ENCODE results near the gene PDCD1.

Gene PDCD1

GRCh38 chr2:241850544-241851324, 8.0 kb downstream of the PDCD1 start:
- Histone ChIP-seq H3K4me2 (ENCODE audit: low read length) (no peak overlapping the region), H2BK12ac (ENCODE audit: low read length) (no peak overlapping the region), H2AFZ (ENCODE audit: insufficient read depth, low read length, poor library complexity) (no peak overlapping the region), H4K91ac (ENCODE audit: low read depth, low read length) (no peak overlapping the region), H2BK120ac (ENCODE audit: insufficient read depth, low read length, poor library complexity) (no peak overlapping the region), H3K79me1 (ENCODE audit: low read length) (no peaks in the 10 kb centered on the region), H3K4me3 (ENCODE audit: low read depth, low read length) (no peak overlapping the region), H3K23ac (ENCODE audit: low read length) (no peak overlapping the region), H3K79me2 (ENCODE audit: control insufficient read depth, insufficient read depth, low read length, poor library complexity) (no peaks in the 10 kb centered on the region), H4K12ac (ENCODE audit: low read depth, low read length) (no peak overlapping the region), H3K27ac (ENCODE audit: low read depth, low read length) (no peak overlapping the region), H2BK5ac (ENCODE audit: low read depth, low read length, poor library complexity) (no peak overlapping the region), H4K8ac (ENCODE audit: low read depth, low read length) (no peak overlapping the region), H3K27me3 (ENCODE audit: insufficient read depth, low read length) (peaks cover 5% of the 10 kb centered on the region), H3K4ac (ENCODE audit: low read depth, low read length) (no peak overlapping the region), H3K18ac (ENCODE audit: low read length) (no peak overlapping the region), H3K9me3 (ENCODE audit: insufficient read depth, low read depth, low read length) (peaks cover 3% of the 10 kb centered on the region), H2AK5ac (ENCODE audit: low read length) (no peak overlapping the region), H3K14ac (ENCODE audit: low read length) (no peak overlapping the region), H3K4me1 (ENCODE audit: control insufficient read depth in 1 of 2, insufficient read depth in 2 of 2, low read length in 2 of 2) (no peaks in the 10 kb centered on the region), H3K36me3 (ENCODE audit: control insufficient read depth in 1 of 2, insufficient read depth in 2 of 2, low read length in 2 of 2) (no peaks in the 10 kb centered on the region), H3K9ac (ENCODE audit: low read length) (no peak overlapping the region)
- no peak for DNase-seq
- no CpG with 5 or more reads among the region's 27 CpGs for WGBS (ENCODE audit: extremely low coverage, insufficient coverage, insufficient read length)

DNA sequence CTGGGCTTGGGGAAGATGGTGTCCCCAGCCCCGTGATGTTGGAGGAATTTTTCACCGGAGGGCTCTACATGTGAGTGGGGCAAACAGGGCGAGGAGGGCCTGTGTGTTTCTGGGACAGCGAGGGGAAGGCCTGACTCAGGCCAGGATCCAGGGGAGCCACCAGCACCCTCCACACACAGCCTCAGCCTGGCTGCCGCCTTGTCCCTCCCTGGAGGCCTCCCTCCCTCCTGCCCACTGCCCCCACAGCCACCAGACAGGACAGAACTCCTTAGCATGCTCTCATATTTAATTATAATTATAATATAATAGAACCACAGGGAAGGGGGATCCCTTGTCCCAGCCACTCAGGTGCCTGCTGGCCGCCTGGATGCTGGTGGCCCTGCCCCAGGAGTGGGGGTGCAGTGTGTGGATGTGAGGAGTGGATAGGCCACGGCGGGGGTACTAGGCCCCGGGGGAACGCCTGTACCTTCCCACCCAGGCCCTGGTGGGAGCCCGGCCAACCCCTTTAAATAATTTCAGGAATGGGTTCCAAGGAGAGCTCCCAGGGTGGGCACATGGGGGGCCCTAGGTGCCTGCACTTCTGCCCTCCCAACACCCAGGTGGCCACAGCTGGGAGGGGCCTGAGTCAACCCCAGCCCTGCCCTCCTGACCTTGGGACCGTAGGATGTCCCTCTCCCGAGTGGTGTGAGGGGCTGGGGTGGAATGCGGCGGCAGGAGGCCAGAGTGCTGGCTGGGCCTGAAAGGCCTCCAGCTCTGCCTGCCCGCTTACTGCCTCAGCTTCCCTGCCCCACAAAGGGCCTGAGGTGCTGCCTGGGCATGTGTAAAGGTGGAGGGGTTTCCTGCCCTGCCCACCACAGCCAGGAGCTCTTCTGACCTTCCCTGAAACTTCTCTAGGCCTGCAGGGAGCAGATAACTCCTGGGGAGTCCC, 8.8 kb downstream of the PDCD1 start:
- Histone ChIP-seq H3K79me1 (ENCODE audit: low read length) (no peaks in the 10 kb centered on the region), H3K27me3 (ENCODE audit: insufficient read depth, low read length) (peaks cover 10% of the 10 kb centered on the region), H3K36me3 (ENCODE audit: control insufficient read depth in 1 of 2, insufficient read depth in 2 of 2, low read length in 2 of 2) (no peaks in the 10 kb centered on the region), H3K4me3 (ENCODE audit: low read depth, low read length) (no peak overlapping the region), H2BK5ac (ENCODE audit: low read depth, low read length, poor library complexity) (no peak overlapping the region), H3K79me2 (ENCODE audit: control insufficient read depth, insufficient read depth, low read length, poor library complexity) (no peaks in the 10 kb centered on the region), H3K9ac (ENCODE audit: low read length) (no peak overlapping the region), H3K9me3 (ENCODE audit: insufficient read depth, low read depth, low read length) (peaks cover 3% of the 10 kb centered on the region), H2AFZ (ENCODE audit: insufficient read depth, low read length, poor library complexity) (no peak overlapping the region), H3K14ac (ENCODE audit: low read length) (no peak overlapping the region), H3K4me2 (ENCODE audit: low read length) (no peak overlapping the region), H3K23ac (ENCODE audit: low read length) (no peak overlapping the region), H4K91ac (ENCODE audit: low read depth, low read length) (no peak overlapping the region), H3K4me1 (ENCODE audit: control insufficient read depth in 1 of 2, insufficient read depth in 2 of 2, low read length in 2 of 2) (no peaks in the 10 kb centered on the region), H4K8ac (ENCODE audit: low read depth, low read length) (no peak overlapping the region), H2BK120ac (ENCODE audit: insufficient read depth, low read length, poor library complexity) (no peak overlapping the region), H3K18ac (ENCODE audit: low read length) (no peak overlapping the region), H3K27ac (ENCODE audit: low read depth, low read length) (no peak overlapping the region), H2BK12ac (ENCODE audit: low read length) (no peak overlapping the region), H3K4ac (ENCODE audit: low read depth, low read length) (no peak overlapping the region), H4K12ac (ENCODE audit: low read depth, low read length) (no peak overlapping the region), H2AK5ac (ENCODE audit: low read length) (no peak overlapping the region)
- WGBS (ENCODE audit: extremely low coverage, insufficient coverage, insufficient read length): no CpG with 5 or more reads among the region's 16 CpGs
- no peak for DNase-seq

DNA sequence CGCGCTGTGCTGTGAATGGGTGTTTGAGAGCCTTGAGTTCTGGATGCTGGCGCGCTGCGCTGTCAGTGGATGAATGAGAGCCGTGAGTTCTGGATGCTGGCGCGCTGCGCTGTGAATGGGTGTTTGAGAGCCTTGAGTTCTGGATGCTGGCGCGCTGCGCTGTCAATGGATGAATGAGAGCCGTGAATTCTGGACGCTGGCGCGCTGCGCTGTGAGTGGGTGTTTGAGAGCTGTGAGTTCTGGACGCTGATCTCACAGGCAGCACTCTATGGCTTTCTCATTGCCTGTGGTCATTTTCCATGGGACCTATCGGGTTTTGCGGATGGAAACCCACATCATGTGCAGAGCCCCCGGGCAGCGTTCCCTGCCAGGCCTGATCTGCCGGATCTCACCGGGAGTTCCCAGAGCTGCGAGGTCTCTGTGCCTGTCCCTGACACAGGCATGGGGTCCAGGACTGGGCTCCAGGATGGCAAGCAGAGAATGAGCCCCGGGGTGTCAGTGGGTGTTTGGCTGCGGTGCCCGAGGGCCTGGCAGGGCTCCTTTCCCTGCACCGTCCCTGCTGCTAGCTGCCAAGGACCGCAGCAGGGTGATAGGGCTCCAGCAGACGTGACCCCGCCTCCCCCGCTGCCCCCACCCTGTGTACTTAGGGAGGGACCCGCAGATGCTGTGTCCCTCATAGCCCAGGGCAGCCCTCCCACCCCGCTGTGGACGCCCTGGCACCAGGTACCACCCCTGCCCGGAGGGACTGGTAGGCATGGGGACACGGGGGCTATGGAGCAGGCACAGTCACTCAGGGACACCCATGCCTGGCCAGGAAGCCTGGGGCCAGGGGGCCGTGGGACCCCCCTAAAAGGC, 9.7 kb downstream of the PDCD1 start:
- DNase-seq: peak in 1 of 2 donors; percentile 19
- no peak overlapping the region for H4K8ac ChIP-seq (ENCODE audit: low read depth, low read length)
- no peak overlapping the region for H3K9ac ChIP-seq (ENCODE audit: low read length)
- H3K36me3 ChIP-seq (ENCODE audit: control insufficient read depth in 1 of 2, insufficient read depth in 2 of 2, low read length in 2 of 2): no peaks in the 10 kb centered on the region
- H3K4me3 ChIP-seq (ENCODE audit: low read depth, low read length): no peak overlapping the region
- no peak overlapping the region for H3K4ac ChIP-seq (ENCODE audit: low read depth, low read length)
- WGBS (ENCODE audit: extremely low coverage, insufficient coverage, insufficient read length): no CpG with 5 or more reads among the region's 39 CpGs
- no peak overlapping the region for H3K18ac ChIP-seq (ENCODE audit: low read length)
- no peaks in the 10 kb centered on the region for H3K79me1 ChIP-seq (ENCODE audit: low read length)
- H2AK5ac ChIP-seq (ENCODE audit: low read length): no peak overlapping the region
- H3K79me2 ChIP-seq (ENCODE audit: control insufficient read depth, insufficient read depth, low read length, poor library complexity): no peaks in the 10 kb centered on the region
- peaks cover 10% of the 10 kb centered on the region for H3K27me3 ChIP-seq (ENCODE audit: insufficient read depth, low read length)
- no peak overlapping the region for H2AFZ ChIP-seq (ENCODE audit: insufficient read depth, low read length, poor library complexity)
- H4K91ac ChIP-seq (ENCODE audit: low read depth, low read length): no peak overlapping the region
- no peak overlapping the region for H2BK12ac ChIP-seq (ENCODE audit: low read length)
- no peak overlapping the region for H2BK120ac ChIP-seq (ENCODE audit: insufficient read depth, low read length, poor library complexity)
- no peak overlapping the region for H3K27ac ChIP-seq (ENCODE audit: low read depth, low read length)
- no peak overlapping the region for H3K14ac ChIP-seq (ENCODE audit: low read length)
- H3K4me2 ChIP-seq (ENCODE audit: low read length): no peak overlapping the region
- no peak overlapping the region for H3K23ac ChIP-seq (ENCODE audit: low read length)
- H3K9me3 ChIP-seq (ENCODE audit: insufficient read depth, low read depth, low read length): peaks cover 3% of the 10 kb centered on the region
- no peak overlapping the region for H2BK5ac ChIP-seq (ENCODE audit: low read depth, low read length, poor library complexity)
- peaks cover 3 to 5% of the 10 kb centered on the region in 2 experiments for H3K4me1 ChIP-seq (ENCODE audit: control insufficient read depth in 1 of 2, insufficient read depth in 2 of 2, low read length in 2 of 2)
- no peak overlapping the region for H4K12ac ChIP-seq (ENCODE audit: low read depth, low read length)

DNA sequence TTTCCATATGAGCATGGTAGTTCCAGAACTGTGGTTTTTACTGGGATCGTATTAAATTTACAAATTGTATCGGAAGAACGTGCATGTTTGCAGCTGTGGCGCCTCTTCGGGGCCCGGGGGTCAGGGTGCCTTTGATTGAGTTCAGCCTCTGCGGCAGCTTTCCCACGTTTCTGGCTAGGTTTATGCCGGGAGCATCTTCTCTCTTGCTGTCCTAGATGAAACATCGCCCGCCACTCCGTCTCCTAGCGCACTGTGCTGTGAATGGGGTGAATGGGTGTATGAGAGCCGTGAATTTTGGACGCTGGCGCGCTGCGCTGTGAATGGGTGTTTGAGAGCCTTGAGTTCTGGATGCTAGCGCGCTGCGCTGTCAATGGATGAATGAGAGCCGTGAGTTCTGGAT, 12.3 kb downstream of the PDCD1 start:
- H3K79me1 ChIP-seq (ENCODE audit: low read length): no peaks in the 10 kb centered on the region
- H2BK12ac ChIP-seq (ENCODE audit: low read length): no peak overlapping the region
- peaks cover 3% of the 10 kb centered on the region for H3K9me3 ChIP-seq (ENCODE audit: insufficient read depth, low read depth, low read length)
- H3K27ac ChIP-seq (ENCODE audit: low read depth, low read length): no peak overlapping the region
- H3K14ac ChIP-seq (ENCODE audit: low read length): no peak overlapping the region
- no peak overlapping the region for H3K9ac ChIP-seq (ENCODE audit: low read length)
- no peak overlapping the region for H3K4me3 ChIP-seq (ENCODE audit: low read depth, low read length)
- H2AK5ac ChIP-seq (ENCODE audit: low read length): no peak overlapping the region
- no peak overlapping the region for H3K23ac ChIP-seq (ENCODE audit: low read length)
- H3K36me3 ChIP-seq (ENCODE audit: control insufficient read depth in 1 of 2, insufficient read depth in 2 of 2, low read length in 2 of 2): no peaks in the 10 kb centered on the region
- H2AFZ ChIP-seq (ENCODE audit: insufficient read depth, low read length, poor library complexity): no peak overlapping the region
- no peaks in the 10 kb centered on the region for H3K79me2 ChIP-seq (ENCODE audit: control insufficient read depth, insufficient read depth, low read length, poor library complexity)
- no peak overlapping the region for H2BK5ac ChIP-seq (ENCODE audit: low read depth, low read length, poor library complexity)
- peaks cover 10% of the 10 kb centered on the region for H3K27me3 ChIP-seq (ENCODE audit: insufficient read depth, low read length)
- H3K4ac ChIP-seq (ENCODE audit: low read depth, low read length): no peak overlapping the region
- H2BK120ac ChIP-seq (ENCODE audit: insufficient read depth, low read length, poor library complexity): no peak overlapping the region
- H4K91ac ChIP-seq (ENCODE audit: low read depth, low read length): no peak overlapping the region
- no peak overlapping the region for H4K8ac ChIP-seq (ENCODE audit: low read depth, low read length)
- peaks cover 4 to 5% of the 10 kb centered on the region in 2 experiments for H3K4me1 ChIP-seq (ENCODE audit: control insufficient read depth in 1 of 2, insufficient read depth in 2 of 2, low read length in 2 of 2)
- no peak overlapping the region for H3K4me2 ChIP-seq (ENCODE audit: low read length)
- no peak overlapping the region for H4K12ac ChIP-seq (ENCODE audit: low read depth, low read length)
- no CpG with 5 or more reads among the region's 22 CpGs for WGBS (ENCODE audit: extremely low coverage, insufficient coverage, insufficient read length)
- no peak for DNase-seq
- no peak overlapping the region for H3K18ac ChIP-seq (ENCODE audit: low read length)

Measured in trophoblast cell (in vitro differentiated cells and primary cell).